Measurements from ENCODE around the gene PRR33. TPM values are rescaled to one million over a fixed set of nuclear protein-coding genes. Genes with fewer than 3 reads are reported as not detected.

PRR33 gene
- total and polyA plus RNA-seq, 9 of the 15 experiments (the other 6 are each of a cell fraction or from before 2014, with no cell fraction given) = not detected

- TF ChIP-seq MGA (IDR thresholded peaks at IDR 0.05) (no peak), NFE2 (IDR thresholded peaks at IDR 0.05; ENCODE audit: low read depth) (no peak), RNF2 (IDR thresholded peaks at IDR 0.05) (no peak), ZNF76 (CRISPR knock-in tag; IDR thresholded peaks at IDR 0.05; ENCODE audit: borderline replicate concordance) (no peak)
These were observed 52.3 kb downstream of the PRR33 start (continued) for GRCh38 chr11:1839204-1839923.

All from K562 (cell line).